RWPE1 (cell line): Measurements from ENCODE around the gene MUSTN1.

ENCODE experiments used
- CTCF ChIA-PET: fragments of 350-600 bp; sonication (Branson Sonifier 250); formaldehyde crosslinking; extraction: SDS; loops from one replicate; lab custom pipeline; 2021; lab: Yijun Ruan, JAX
- POLR2A ChIA-PET: fragments of 400-600 bp; formaldehyde crosslinking; extraction: SDS; loops from one replicate; lab custom pipeline; 2020; ENCODE audit warnings: antibody characterized with exemption; ENCODE audit not compliant: low non-redundant PET; lab: Yijun Ruan, JAX
- DNase-seq: peaks from one replicate; pipeline ENCODE4 v3.0.0; 2012; ENCODE audit warnings: low spot score
- H3K27ac ChIP-seq: fragments of 450-650 bp; 2 replicates; pipeline ENCODE4 v1.5.1; 2017
- CTCF ChIP-seq: fragments of 450-650 bp; conservative IDR thresholded peaks from 2 replicates; pipeline ENCODE4 v1.5.1; 2017; ENCODE audit warnings: low read depth, mild to moderate bottlenecking

Gene MUSTN1

GRCh38 chr3:52879090-52879489 lies 44.3 kb upstream of the MUSTN1 start:
- H3K27ac ChIP-seq = no peak overlapping the region
- DNase-seq = no peak
- ChIA-PET CTCF (no interaction called here), POLR2A (no interaction called here)
- TF ChIP-seq CTCF = no peak

GRCh38 chr3:52877085-52877484 lies 42.3 kb upstream of the MUSTN1 start:
- POLR2A ChIA-PET = no interaction called here
- no peak for DNase-seq
- H3K27ac ChIP-seq = no peak overlapping the region
- CTCF ChIA-PET = no interaction called here
- TF ChIP-seq CTCF = no peak

GRCh38 chr3:52874864-52875587 lies 40.2 kb upstream of the MUSTN1 start:
- POLR2A ChIA-PET = no interaction called here
- no peak for DNase-seq
- H3K27ac ChIP-seq = no peak overlapping the region
- TF ChIP-seq CTCF = no peak
- CTCF ChIA-PET = interaction anchor here (0.5 to 0.6 kb wide), 2 partner anchors 28 to 136 kb away, joined by 3 read pairs; no protein-coding TSS in a partner anchor

GRCh38 chr3:52874160-52874701 lies 39.4 kb upstream of the MUSTN1 start:
- no peak overlapping the region for H3K27ac ChIP-seq
- CTCF ChIA-PET = interaction anchor here (0.6 kb wide), 1 partner anchor 29 kb away, joined by 3 read pairs; no protein-coding TSS in a partner anchor
- TF ChIP-seq CTCF = no peak
- POLR2A ChIA-PET = no interaction called here
- no peak for DNase-seq

GRCh38 chr3:52873433-52874159 lies 38.8 kb upstream of the MUSTN1 start:
- ChIA-PET POLR2A (no interaction called here), CTCF (no interaction called here)
- TF ChIP-seq CTCF = no peak
- DNase-seq = no peak
- H3K27ac ChIP-seq = no peak overlapping the region

- TF ChIP-seq CTCF = no peak
- DNase-seq = no peak
- H3K27ac ChIP-seq = no peak overlapping the region
- ChIA-PET POLR2A (no interaction called here), CTCF (no interaction called here)
These were observed 37.4 kb upstream of the MUSTN1 start for GRCh38 chr3:52872245-52872644.
